ENCODE results near the gene DENND1A. TPM values are rescaled to one million over a fixed set of nuclear protein-coding genes. Genes with fewer than 3 reads are reported as not detected.
"Not testable (repeated sequence)": the region's sequence is repeated elsewhere in the genome, so short reads cannot be mapped to it uniquely, and the experiment has no call there.

DENND1A gene
- total RNA-seq, 1 experiment from 2014 or later: 50.1 TPM

DNA sequence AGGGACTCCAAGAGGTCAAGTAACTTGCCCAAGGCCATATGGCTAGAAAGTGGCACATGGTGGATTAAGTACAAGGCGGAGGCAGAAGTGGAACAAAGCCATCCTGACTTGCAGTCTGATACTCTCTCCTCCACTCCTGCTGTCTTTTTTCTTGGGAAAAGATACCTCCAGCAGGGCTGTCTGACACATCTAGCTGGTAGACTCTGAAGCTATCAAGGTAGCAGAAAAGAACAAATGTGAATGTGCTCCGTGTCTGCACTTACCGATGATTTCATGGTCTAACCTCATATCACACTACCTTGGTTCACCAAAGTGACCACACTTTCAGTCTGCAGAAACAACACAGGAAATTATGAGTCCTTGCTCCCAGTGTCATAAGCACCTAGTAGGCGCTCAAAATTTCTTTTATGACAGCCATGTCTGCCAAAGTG is 289.1 kb downstream of the DENND1A start:
- H3K27me3 ChIP-seq (ENCODE audit: low read length): no peaks in the 10 kb centered on the region
- no peak overlapping the region for H2AFZ ChIP-seq (ENCODE audit: low read length)
- H3K9me2 ChIP-seq (replicated peaks; ENCODE audit: insufficient read depth, low read length): no peaks in the 10 kb centered on the region
- no peak overlapping the region for H3K9ac ChIP-seq (ENCODE audit: low read length)
- H3K4me1 ChIP-seq (ENCODE audit: low read length): no peaks in the 10 kb centered on the region
- no peaks in the 10 kb centered on the region for H4K20me1 ChIP-seq (ENCODE audit: insufficient read depth, low read depth, low read length)
- no peak for DNase-seq
- no peak overlapping the region for H3K4me3 ChIP-seq (ENCODE audit: low read length)
- H3K79me2 ChIP-seq (ENCODE audit: low read length): no peaks in the 10 kb centered on the region
- no peak overlapping the region for H3K27ac ChIP-seq (ENCODE audit: low read length)
- H3K36me3 ChIP-seq (ENCODE audit: insufficient read depth, low read length): no peaks in the 10 kb centered on the region
- H3K9me3 ChIP-seq (ENCODE audit: low read length): no peaks in the 10 kb centered on the region
- H3K4me2 ChIP-seq (ENCODE audit: low read depth, low read length, poor library complexity, severe bottlenecking): no peak overlapping the region

DNA sequence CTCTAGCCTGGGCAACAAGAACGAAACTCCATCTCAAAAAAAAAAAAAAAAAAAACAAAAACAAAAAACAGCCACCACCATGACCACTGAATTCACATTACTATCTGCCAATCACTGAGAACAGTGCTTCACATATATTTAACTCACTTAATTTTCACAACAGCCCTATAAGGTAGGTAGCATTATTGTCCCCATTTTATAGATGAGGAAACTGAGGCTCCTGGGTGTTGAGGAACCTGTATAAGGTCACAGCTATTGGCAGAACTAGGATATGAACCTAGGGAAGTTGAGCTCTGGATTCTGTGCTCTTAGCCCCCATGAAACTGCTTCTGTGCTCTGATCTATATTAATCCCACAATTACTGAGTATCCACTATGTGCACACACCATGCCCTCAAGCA is 290.2 kb downstream of the DENND1A start:
- H3K4me2 ChIP-seq (ENCODE audit: low read depth, low read length, poor library complexity, severe bottlenecking): no peak overlapping the region
- no peak overlapping the region for H3K27ac ChIP-seq (ENCODE audit: low read length)
- no peak overlapping the region for H3K9ac ChIP-seq (ENCODE audit: low read length)
- no peaks in the 10 kb centered on the region for H3K27me3 ChIP-seq (ENCODE audit: low read length)
- no peak for DNase-seq
- H3K4me3 ChIP-seq (ENCODE audit: low read length): no peak overlapping the region
- no peaks in the 10 kb centered on the region for H3K36me3 ChIP-seq (ENCODE audit: insufficient read depth, low read length)
- H2AFZ ChIP-seq (ENCODE audit: low read length): no peak overlapping the region
- no peaks in the 10 kb centered on the region for H3K4me1 ChIP-seq (ENCODE audit: low read length)
- no peaks in the 10 kb centered on the region for H3K9me2 ChIP-seq (replicated peaks; ENCODE audit: insufficient read depth, low read length)
- no peaks in the 10 kb centered on the region for H3K9me3 ChIP-seq (ENCODE audit: low read length)
- H3K79me2 ChIP-seq (ENCODE audit: low read length): no peaks in the 10 kb centered on the region
- no peaks in the 10 kb centered on the region for H4K20me1 ChIP-seq (ENCODE audit: insufficient read depth, low read depth, low read length)

DNA sequence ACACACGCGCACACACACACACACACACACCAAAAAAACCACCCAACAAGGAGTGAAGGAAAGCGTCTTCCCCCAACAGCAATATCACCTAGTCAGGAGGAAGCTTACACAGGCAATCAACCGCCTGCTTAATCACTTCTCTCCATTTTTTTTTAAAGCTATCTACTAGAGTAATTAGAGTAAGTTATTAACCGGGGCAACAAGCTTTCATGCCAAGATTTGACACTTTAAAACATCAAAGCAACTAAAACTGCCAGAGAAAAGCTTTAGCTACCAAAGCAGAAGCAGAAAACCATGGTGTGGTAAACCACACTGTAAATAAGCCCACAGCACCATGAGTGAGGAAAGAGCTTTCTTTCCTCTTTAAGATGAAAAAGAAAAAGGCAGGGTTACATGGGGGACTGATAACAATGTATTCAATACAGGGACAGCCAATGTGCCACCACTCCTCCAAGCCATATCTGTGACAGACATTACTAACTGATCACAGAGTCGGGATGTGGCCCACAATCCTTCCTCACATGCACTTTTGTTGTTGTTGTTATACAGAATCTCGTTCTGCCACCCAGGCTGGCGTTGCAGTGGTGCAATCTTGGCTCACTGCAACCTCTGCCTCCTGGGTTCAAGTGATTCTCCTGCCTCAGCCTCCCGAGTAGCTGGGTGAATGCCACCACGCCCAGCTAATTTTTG is 291.8 kb downstream of the DENND1A start:
- Histone ChIP-seq H4K20me1 (ENCODE audit: insufficient read depth, low read depth, low read length) (no peaks in the 10 kb centered on the region), H3K4me2 (ENCODE audit: low read depth, low read length, poor library complexity, severe bottlenecking) (no peak overlapping the region), H3K9me2 (replicated peaks; ENCODE audit: insufficient read depth, low read length) (no peaks in the 10 kb centered on the region), H3K27ac (ENCODE audit: low read length) (no peak overlapping the region), H2AFZ (ENCODE audit: low read length) (no peak overlapping the region), H3K4me1 (ENCODE audit: low read length) (no peaks in the 10 kb centered on the region), H3K4me3 (ENCODE audit: low read length) (no peak overlapping the region), H3K36me3 (ENCODE audit: insufficient read depth, low read length) (no peaks in the 10 kb centered on the region), H3K9ac (ENCODE audit: low read length) (no peak overlapping the region), H3K9me3 (ENCODE audit: low read length) (no peaks in the 10 kb centered on the region), H3K27me3 (ENCODE audit: low read length) (no peaks in the 10 kb centered on the region), H3K79me2 (ENCODE audit: low read length) (no peaks in the 10 kb centered on the region)
- no peak for DNase-seq

DNA sequence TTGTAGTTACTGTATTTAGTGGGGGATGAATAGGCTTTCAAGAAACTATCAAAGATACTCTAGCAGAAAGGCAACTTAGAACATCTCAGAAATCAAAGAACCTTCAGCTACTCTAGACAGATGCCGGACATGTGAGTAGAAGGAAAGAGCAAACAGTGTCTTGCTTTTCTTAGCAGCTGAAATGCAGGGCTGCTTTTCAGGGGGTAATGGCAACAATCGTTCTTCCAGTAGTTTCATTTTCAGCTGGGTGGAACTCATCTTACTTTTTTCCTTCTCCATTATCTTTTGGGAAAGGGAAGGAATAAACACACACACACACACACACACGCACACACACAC is 292.4 kb downstream of the DENND1A start:
- Histone ChIP-seq H3K4me2 (ENCODE audit: low read depth, low read length, poor library complexity, severe bottlenecking) (no peak overlapping the region), H3K9ac (ENCODE audit: low read length) (no peak overlapping the region)

DNA sequence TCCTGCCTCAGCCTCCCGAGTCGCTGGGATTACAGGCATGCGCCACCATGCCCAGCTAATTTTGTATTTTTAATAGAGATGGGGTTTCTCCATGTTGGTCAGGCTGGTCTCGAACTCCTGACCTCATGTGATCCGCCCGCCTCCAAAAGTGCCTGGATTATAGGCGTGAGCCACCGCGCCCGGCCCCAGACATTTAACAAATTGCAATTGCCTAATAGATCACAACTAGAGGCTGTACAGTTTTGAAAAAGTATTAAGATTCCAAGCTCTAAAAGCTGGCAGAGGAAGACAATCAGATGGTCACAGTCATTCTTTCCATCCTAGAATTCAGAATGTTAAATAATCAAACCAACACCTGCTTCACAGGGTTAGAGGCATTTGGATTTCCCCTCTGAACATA is 293.1 kb downstream of the DENND1A start:
- H4K20me1 ChIP-seq (ENCODE audit: insufficient read depth, low read depth, low read length); H3K36me3 ChIP-seq (ENCODE audit: insufficient read depth, low read length); H3K9ac ChIP-seq (ENCODE audit: low read length); H3K27ac ChIP-seq (ENCODE audit: low read length); H3K9me2 ChIP-seq (replicated peaks; ENCODE audit: insufficient read depth, low read length); H3K79me2 ChIP-seq (ENCODE audit: low read length); H3K4me3 ChIP-seq (ENCODE audit: low read length); H2AFZ ChIP-seq (ENCODE audit: low read length); DNase-seq; H3K4me1 ChIP-seq (ENCODE audit: low read length); H3K27me3 ChIP-seq (ENCODE audit: low read length); H3K9me3 ChIP-seq (ENCODE audit: low read length); H3K4me2 ChIP-seq (ENCODE audit: low read depth, low read length, poor library complexity, severe bottlenecking): not testable (repeated sequence)

More for the DNA sequence above, 292.4 kb downstream of the DENND1A start:
- Histone ChIP-seq H2AFZ (ENCODE audit: low read length) (no peak overlapping the region), H3K9me2 (replicated peaks; ENCODE audit: insufficient read depth, low read length) (no peaks in the 10 kb centered on the region), H3K4me1 (ENCODE audit: low read length) (no peaks in the 10 kb centered on the region), H4K20me1 (ENCODE audit: insufficient read depth, low read depth, low read length) (no peaks in the 10 kb centered on the region), H3K27me3 (ENCODE audit: low read length) (no peaks in the 10 kb centered on the region), H3K79me2 (ENCODE audit: low read length) (no peaks in the 10 kb centered on the region), H3K36me3 (ENCODE audit: insufficient read depth, low read length) (no peaks in the 10 kb centered on the region), H3K4me3 (ENCODE audit: low read length) (no peak overlapping the region), H3K27ac (ENCODE audit: low read length) (no peak overlapping the region), H3K9me3 (ENCODE audit: low read length) (no peaks in the 10 kb centered on the region)
- DNase-seq: no peak

DNA sequence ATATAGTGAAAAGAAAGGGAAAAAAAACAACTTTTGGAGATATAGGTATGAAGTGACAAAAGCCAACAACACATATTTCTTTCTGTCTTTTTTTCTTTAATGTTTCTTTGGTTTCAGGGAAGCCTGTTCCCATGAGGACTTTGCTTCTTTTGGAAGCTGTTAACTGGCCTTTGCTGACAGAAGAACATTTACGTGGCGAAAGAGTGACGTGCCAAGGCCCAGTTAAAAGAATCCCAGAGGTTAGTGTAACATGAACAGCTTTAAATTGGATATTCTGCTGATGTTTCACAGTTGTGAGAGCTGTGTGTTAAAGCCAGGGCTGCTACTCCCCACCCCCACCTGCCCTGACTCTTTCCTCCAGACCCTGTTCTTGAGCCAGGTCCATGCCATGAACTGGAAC is 298.1 kb downstream of the DENND1A start:
- DNase-seq: no peak

DNA sequence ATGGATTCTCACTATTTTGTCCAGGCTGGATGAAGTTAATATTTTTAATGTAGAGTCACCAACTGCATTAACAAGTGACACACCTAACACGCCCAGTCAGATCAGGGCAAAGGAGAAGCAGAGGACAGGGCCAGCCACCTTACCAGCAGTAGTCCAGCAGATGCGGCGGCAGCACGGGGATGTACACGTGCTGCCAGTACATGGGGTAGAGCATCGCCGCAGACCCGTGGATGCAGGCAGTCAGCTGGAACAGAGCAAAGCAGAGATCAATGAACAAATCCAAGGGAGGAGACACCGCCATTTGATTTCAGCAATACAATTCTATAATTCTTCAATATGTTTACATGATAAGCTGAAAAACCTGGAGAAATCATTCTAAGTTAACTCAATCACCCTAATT is 299.7 kb downstream of the DENND1A start:
- no peak for DNase-seq
- H3K4me2 ChIP-seq (ENCODE audit: low read depth, low read length, poor library complexity, severe bottlenecking): no peak overlapping the region
- no peaks in the 10 kb centered on the region for H3K27me3 ChIP-seq (ENCODE audit: low read length)
- no peak overlapping the region for H3K9ac ChIP-seq (ENCODE audit: low read length)
- no peaks in the 10 kb centered on the region for H4K20me1 ChIP-seq (ENCODE audit: insufficient read depth, low read depth, low read length)
- H3K79me2 ChIP-seq (ENCODE audit: low read length): no peaks in the 10 kb centered on the region
- H3K4me1 ChIP-seq (ENCODE audit: low read length): no peaks in the 10 kb centered on the region
- H3K4me3 ChIP-seq (ENCODE audit: low read length): no peak overlapping the region
- no peak overlapping the region for H2AFZ ChIP-seq (ENCODE audit: low read length)
- no peak overlapping the region for H3K27ac ChIP-seq (ENCODE audit: low read length)
- no peaks in the 10 kb centered on the region for H3K9me3 ChIP-seq (ENCODE audit: low read length)
- no peaks in the 10 kb centered on the region for H3K36me3 ChIP-seq (ENCODE audit: insufficient read depth, low read length)
- H3K9me2 ChIP-seq (replicated peaks; ENCODE audit: insufficient read depth, low read length): no peaks in the 10 kb centered on the region

More for the DNA sequence above, 298.1 kb downstream of the DENND1A start:
- H3K27me3 ChIP-seq (ENCODE audit: low read length): no peaks in the 10 kb centered on the region
- H3K36me3 ChIP-seq (ENCODE audit: insufficient read depth, low read length): no peaks in the 10 kb centered on the region
- H3K4me3 ChIP-seq (ENCODE audit: low read length): no peak overlapping the region
- H2AFZ ChIP-seq (ENCODE audit: low read length): no peak overlapping the region
- H4K20me1 ChIP-seq (ENCODE audit: insufficient read depth, low read depth, low read length): no peaks in the 10 kb centered on the region
- H3K9ac ChIP-seq (ENCODE audit: low read length): no peak overlapping the region
- no peaks in the 10 kb centered on the region for H3K9me3 ChIP-seq (ENCODE audit: low read length)
- no peaks in the 10 kb centered on the region for H3K9me2 ChIP-seq (replicated peaks; ENCODE audit: insufficient read depth, low read length)
- H3K4me1 ChIP-seq (ENCODE audit: low read length): no peaks in the 10 kb centered on the region
- no peaks in the 10 kb centered on the region for H3K79me2 ChIP-seq (ENCODE audit: low read length)
- H3K27ac ChIP-seq (ENCODE audit: low read length): no peak overlapping the region
- H3K4me2 ChIP-seq (ENCODE audit: low read depth, low read length, poor library complexity, severe bottlenecking): no peak overlapping the region

DNA sequence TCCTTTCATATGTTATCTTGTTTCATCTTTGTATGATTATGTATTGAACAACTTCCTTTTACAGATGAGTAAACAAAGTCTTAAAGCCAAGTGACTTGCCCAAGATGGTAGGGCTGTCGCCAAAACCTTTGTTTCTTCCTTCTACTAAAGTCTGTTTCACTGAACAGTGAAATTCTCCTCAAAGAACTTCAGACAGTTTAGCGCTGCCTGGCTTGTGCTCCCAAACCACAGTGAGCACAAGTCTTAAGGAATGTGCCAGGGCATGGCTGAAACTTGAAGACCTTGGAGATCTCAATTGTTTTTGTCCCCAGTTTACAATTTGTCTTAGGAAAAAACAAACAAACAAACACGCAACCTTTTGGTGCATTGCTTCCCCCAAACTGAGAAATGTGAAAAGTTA is 300.4 kb downstream of the DENND1A start:
- Histone ChIP-seq H4K20me1 (ENCODE audit: insufficient read depth, low read depth, low read length) (no peaks in the 10 kb centered on the region), H3K79me2 (ENCODE audit: low read length) (no peaks in the 10 kb centered on the region), H3K4me2 (ENCODE audit: low read depth, low read length, poor library complexity, severe bottlenecking) (no peak overlapping the region), H2AFZ (ENCODE audit: low read length) (no peak overlapping the region), H3K4me1 (ENCODE audit: low read length) (no peaks in the 10 kb centered on the region), H3K9me2 (replicated peaks; ENCODE audit: insufficient read depth, low read length) (no peaks in the 10 kb centered on the region), H3K9me3 (ENCODE audit: low read length) (no peaks in the 10 kb centered on the region), H3K9ac (ENCODE audit: low read length) (no peak overlapping the region), H3K36me3 (ENCODE audit: insufficient read depth, low read length) (no peaks in the 10 kb centered on the region), H3K4me3 (ENCODE audit: low read length) (no peak overlapping the region), H3K27ac (ENCODE audit: low read length) (no peak overlapping the region), H3K27me3 (ENCODE audit: low read length) (no peaks in the 10 kb centered on the region)
- DNase-seq: no peak

All from Karpas-422 (cell line).